SK-N-SH treated with all-trans-retinoic acid at 6 μM for 48 hours (cell line): ENCODE results near the gene DOHH.

ENCODE experiments used
- ZFP3 ChIP-seq: fragments of 250-450 bp; sonication (Bioruptor Pico); IDR thresholded peaks from 2 replicates; pipeline ENCODE4 v1.5.0; 2020; ENCODE audit warnings: mild to moderate bottlenecking, moderate library complexity
- ZNF70 ChIP-seq: fragments of 450-650 bp; formaldehyde crosslinking; IDR thresholded peaks from 2 replicates; pipeline ENCODE4 v1.5.0; 2020; ENCODE audit warnings: mild to moderate bottlenecking, moderate library complexity
- TF ChIP-seq, protein P1 (sequence below): fragments of 250-450 bp; sonication (Bioruptor Pico); IDR thresholded peaks from 2 replicates; pipeline ENCODE4 v1.8.0; 2020; ENCODE audit warnings: mild to moderate bottlenecking, moderate library complexity, borderline replicate concordance

GRCh38 chr19:3479834-3480215 is 20.6 kb downstream of the DOHH start:
- TF ChIP-seq ZFP3 (CRISPR knock-in tag) (no peak), ZNF70 (CRISPR knock-in tag) (no peak)
- TF ChIP-seq, protein P1, sequence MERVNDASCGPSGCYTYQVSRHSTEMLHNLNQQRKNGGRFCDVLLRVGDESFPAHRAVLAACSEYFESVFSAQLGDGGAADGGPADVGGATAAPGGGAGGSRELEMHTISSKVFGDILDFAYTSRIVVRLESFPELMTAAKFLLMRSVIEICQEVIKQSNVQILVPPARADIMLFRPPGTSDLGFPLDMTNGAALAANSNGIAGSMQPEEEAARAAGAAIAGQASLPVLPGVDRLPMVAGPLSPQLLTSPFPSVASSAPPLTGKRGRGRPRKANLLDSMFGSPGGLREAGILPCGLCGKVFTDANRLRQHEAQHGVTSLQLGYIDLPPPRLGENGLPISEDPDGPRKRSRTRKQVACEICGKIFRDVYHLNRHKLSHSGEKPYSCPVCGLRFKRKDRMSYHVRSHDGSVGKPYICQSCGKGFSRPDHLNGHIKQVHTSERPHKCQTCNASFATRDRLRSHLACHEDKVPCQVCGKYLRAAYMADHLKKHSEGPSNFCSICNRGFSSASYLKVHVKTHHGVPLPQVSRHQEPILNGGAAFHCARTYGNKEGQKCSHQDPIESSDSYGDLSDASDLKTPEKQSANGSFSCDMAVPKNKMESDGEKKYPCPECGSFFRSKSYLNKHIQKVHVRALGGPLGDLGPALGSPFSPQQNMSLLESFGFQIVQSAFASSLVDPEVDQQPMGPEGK (CRISPR knock-in tag): no peak
